ENCODE measurements around the gene SIX6. TPM values are rescaled to one million over a fixed set of nuclear protein-coding genes. Genes with fewer than 3 reads are reported as not detected.
"Not testable (repeated sequence)": the region's sequence is repeated elsewhere in the genome, so short reads cannot be mapped to it uniquely, and the experiment has no call there.

SIX6 gene
- total and polyA plus RNA-seq, 10 of the 15 experiments (the other 5 are each of a cell fraction or from before 2014, with no cell fraction given), result not detected

GRCh38 chr14:60480248-60480647, 28.7 kb upstream of the SIX6 start:
- H3K4me3 ChIP-seq; H2AFZ ChIP-seq (ENCODE audit: control insufficient read depth, low read depth, low read length); H3K4me1 ChIP-seq (ENCODE audit: control insufficient read depth, insufficient read depth, low read length); H3K27me3 ChIP-seq (replicated peaks in 1 of 2; ENCODE audit: control insufficient read depth in 2 of 2, insufficient read depth in 2 of 2, low read length in 1 of 2); in situ Hi-C loops (cut with MboI); BruUV-seq (replicated peaks); DNase-seq (ENCODE audit: low read depth, low spot score); H3K4me2 ChIP-seq (ENCODE audit: control insufficient read depth, insufficient read depth); FAIRE-seq; RAD21 ChIA-PET (ENCODE audit: unreplicated experiment); POLR2A ChIA-PET; intact Hi-C loops (cut with micrococcal nuclease; ENCODE audit: unreplicated experiment); H3K27ac ChIP-seq (ENCODE audit: control insufficient read depth, insufficient read depth); H3K36me3 ChIP-seq (ENCODE audit: control insufficient read depth in 2 of 2, insufficient read depth in 2 of 2, low read length in 1 of 2); H3K9ac ChIP-seq (ENCODE audit: control insufficient read depth, insufficient read depth, low read length); H4K20me1 ChIP-seq (ENCODE audit: control insufficient read depth, insufficient read depth); H3K79me2 ChIP-seq (ENCODE audit: control insufficient read depth, insufficient read depth, low read length); H3K9me3 ChIP-seq (replicated peaks; ENCODE audit: control insufficient read depth, insufficient read depth, low read length); SMC1A ChIA-PET (ENCODE audit: uncharacterized antibody, unreplicated experiment); CTCF ChIA-PET; ATAC-seq: not testable (repeated sequence)
- WGBS (ENCODE audit: insufficient coverage, insufficient replicate concordance, low lambda C conversion rate, missing lambda C conversion rate), result 75% methylated on average over 7 of the region's 7 CpGs

- CTCF ChIA-PET, result interaction anchor here (1.1 kb wide), 1 partner anchor 297 kb away, joined by 4 read pairs; no protein-coding TSS in a partner anchor
- no peaks in the 10 kb centered on the region for H3K4me1 ChIP-seq (ENCODE audit: control insufficient read depth, insufficient read depth, low read length)
- intact Hi-C loops (cut with micrococcal nuclease; ENCODE audit: unreplicated experiment), result no loop called here
Measured at GRCh38 chr14:60482743-60483142, 26.2 kb upstream of the SIX6 start.

More at GRCh38 chr14:60482743-60483142, 26.2 kb upstream of the SIX6 start:
- WGBS (ENCODE audit: insufficient coverage, insufficient replicate concordance, low lambda C conversion rate, missing lambda C conversion rate), result 0% methylated on average over 1 of the region's 1 CpG
- ATAC-seq, result no peak
- no peaks in the 10 kb centered on the region for H3K36me3 ChIP-seq (ENCODE audit: control insufficient read depth in 2 of 2, insufficient read depth in 2 of 2, low read length in 1 of 2)
- peaks cover 0 to 3% of the 10 kb centered on the region in 2 experiments; a peak in 3 of 4 replicates for H3K27me3 ChIP-seq (replicated peaks in 1 of 2; ENCODE audit: control insufficient read depth in 2 of 2, insufficient read depth in 2 of 2, low read length in 1 of 2)
- no peak overlapping the region for H3K4me2 ChIP-seq (ENCODE audit: control insufficient read depth, insufficient read depth)
- H2AFZ ChIP-seq (ENCODE audit: control insufficient read depth, low read depth, low read length), result no peak overlapping the region
- no peaks in the 10 kb centered on the region for H3K9me3 ChIP-seq (replicated peaks; ENCODE audit: control insufficient read depth, insufficient read depth, low read length)
- no peak overlapping the region for H3K4me3 ChIP-seq
- in situ Hi-C loops (cut with MboI), result no loop called here
- RAD21 ChIA-PET (ENCODE audit: unreplicated experiment), result no interaction called here
- no peak for DNase-seq (ENCODE audit: low read depth, low spot score)
- TF ChIP-seq BCL11A (IDR thresholded peaks at IDR 0.05; ENCODE audit: low read depth, low read length) (no peak), SREBF1 (IDR thresholded peaks at IDR 0.05; ENCODE audit: low read length) (no peak), PBX3 (IDR thresholded peaks at IDR 0.05; ENCODE audit: insufficient replicate concordance, low read depth, low read length) (no peak), USF2 (IDR thresholded peaks at IDR 0.05; ENCODE audit: borderline replicate concordance, low read depth, low read length) (no peak)
- SMC1A ChIA-PET (ENCODE audit: uncharacterized antibody, unreplicated experiment), result no interaction called here
- BruUV-seq (replicated peaks), result no TSS peak
- H3K27ac ChIP-seq (ENCODE audit: control insufficient read depth, insufficient read depth), result no peak overlapping the region
- FAIRE-seq, result no peak
- H4K20me1 ChIP-seq (ENCODE audit: control insufficient read depth, insufficient read depth), result no peaks in the 10 kb centered on the region
- POLR2A ChIA-PET, result no interaction called here
- H3K79me2 ChIP-seq (ENCODE audit: control insufficient read depth, insufficient read depth, low read length), result no peaks in the 10 kb centered on the region
- no peak overlapping the region for H3K9ac ChIP-seq (ENCODE audit: control insufficient read depth, insufficient read depth, low read length)
